ENCODE measurements around the gene FCGBP.
A peak's percentile ranks its signal among the peaks of the same experiment; 100 is the strongest.

FCGBP gene

DNA sequence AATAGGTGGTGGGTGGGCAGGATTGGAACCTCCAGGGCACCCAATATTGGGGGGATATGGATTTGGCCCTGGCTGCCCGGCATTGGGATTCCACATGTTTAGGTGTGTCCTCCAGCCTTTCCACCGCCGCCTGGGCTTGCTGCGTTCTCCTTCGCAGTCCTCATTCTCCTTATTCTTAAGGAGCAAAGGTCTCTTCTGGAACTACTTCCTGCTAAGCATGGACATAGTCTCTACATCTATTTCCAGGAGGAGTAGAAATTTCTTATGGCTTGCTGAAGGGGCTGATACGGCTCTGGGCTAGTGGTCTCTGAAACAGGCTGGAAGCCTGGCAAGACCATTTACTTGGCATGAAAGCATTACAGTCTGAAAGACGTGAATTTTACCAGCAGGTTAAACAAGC, 9.2 kb upstream of the FCGBP start:
- no peak for DNase-seq

DNA sequence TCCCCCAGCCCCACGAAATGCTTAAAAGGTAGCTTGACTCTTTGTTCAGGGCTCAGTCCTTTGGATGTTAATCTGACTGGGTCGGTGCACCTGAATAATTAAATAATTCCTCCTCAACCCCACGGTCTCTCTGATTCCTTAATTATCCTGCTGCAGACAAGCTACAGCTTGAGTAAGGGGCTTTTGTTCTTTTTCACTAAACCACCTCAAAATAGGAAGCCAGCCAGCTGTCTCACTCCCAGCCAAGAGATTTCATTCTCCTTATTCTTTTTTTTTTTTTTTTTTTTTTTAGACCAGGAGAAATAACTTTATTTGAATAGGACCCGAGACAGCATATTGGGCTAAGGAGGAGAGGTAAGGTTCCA, 7.9 kb upstream of the FCGBP start:
- DNase-seq = no peak

DNA sequence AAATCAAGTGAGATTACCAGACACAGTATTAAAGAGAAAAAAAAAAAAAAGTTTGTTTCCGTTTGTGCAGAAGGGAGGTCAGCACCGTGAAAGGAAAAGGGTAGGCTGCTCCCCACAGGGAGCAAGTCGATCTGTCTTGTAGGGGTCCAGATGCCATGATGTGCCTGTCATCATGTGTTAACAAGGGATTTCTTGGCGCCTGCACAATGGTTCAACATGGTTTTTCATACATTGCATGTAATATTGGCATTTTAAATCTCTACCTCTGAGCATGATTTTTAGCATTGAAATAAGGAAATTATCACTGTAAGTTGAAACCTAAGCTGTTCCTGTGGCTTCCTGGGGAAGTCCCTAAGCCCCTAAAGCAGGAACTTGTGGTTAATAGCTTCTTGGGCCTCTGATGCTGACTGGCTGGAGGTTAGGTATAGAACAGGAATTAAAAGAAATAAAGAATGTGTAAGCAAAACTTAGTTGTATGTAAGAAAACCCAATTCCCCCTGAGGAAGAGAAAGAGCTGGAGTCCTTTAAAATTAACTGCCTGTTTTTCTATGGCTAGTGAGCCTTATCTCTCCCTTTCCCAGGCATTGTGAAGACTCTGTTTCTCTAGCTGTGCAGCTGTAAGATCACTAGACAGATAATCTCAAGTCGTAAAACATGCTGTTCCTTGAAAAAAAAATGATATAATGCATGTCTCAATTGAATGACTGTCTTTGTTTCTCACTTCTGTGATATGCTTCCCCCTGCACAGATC, 7.4 kb upstream of the FCGBP start:
- DNase-seq = peak; percentile 49

DNA sequence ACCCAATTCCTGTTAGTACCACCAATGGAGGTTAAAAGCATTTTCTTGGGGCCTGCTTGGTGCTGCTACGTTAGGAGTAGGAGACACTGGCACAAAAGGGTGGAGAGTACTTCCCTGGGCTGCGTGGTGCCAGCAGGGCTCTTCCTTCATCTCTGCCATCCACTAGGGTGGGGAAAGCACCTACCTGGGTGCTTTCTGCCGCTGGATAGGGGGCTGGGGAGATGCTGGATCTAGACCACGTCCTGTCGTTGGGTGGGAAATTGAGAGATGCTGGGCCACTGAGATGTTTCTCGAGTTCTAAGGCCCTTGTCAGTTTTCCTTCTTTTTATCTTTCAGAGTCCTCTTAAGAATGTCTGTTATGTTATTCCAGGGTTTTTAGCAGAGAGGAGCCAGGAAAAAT, 6.7 kb upstream of the FCGBP start:
- DNase-seq = no peak

DNA sequence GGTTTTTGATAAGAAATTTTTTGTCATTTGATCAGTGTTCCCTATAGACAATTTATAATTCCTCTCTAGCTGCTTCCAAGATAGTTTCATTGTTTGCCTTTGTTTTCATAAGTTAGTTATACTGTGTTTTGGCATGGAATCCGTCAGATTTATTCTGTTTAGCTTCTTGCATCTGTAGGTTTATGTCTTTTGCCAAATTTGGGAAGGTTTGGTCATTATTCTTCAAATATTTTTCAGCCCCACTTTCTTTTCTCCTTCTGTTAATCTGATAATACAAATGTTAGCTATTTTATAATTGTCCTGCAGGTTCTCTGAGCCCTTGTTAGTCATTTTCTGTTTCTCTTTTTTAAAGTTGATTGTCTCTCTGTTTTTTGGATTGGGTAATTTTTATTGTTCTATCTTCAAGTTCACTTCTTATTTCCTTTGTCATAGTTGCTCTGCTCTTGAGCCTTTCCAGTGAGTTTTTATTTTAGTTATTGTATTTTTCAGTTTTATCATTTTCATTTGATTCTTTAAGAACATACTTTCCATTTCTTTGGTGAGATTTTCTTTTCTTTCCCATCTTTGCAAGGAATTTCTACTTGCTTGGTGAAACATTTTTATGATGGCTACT, 5.9 kb upstream of the FCGBP start:
- no peak for DNase-seq

DNA sequence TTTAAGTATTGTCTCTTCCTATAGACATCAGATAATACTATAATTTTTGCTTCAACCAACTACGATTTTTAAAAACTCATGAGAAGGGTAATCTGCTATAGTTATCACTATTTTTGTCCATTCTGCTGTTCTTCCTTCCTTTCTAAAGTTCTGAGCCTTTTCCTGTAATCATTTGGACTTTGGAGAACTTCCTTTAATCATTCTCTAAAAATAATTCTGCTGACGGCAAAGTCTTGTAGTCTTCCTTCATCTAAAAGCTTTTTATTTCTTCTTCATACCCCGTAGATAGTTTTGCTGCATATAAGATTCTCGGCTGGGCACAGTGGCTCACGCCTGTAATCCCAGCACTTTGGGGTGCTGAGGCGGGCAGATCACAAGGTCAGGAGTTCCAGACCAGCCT, 5.1 kb upstream of the FCGBP start:
- DNase-seq = no peak

DNA sequence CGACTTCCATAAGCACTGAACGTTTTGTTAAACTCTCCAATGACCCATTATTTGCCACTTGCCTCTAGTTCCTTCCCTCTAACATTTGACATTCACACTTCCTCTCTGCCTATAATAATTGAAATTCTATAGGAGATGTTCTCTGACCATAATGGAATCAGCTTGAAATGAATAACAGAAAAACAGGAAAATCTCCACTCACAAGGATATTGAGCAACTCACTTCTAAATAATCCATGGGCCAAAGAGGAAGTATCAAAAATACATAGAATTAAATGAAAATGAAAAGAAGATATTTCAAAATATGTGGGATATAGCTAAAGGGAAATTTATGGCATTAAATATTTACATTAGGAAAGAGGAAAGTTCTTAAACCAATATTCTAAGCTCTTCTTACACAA, 3.4 kb upstream of the FCGBP start:
- DNase-seq = no peak

DNA sequence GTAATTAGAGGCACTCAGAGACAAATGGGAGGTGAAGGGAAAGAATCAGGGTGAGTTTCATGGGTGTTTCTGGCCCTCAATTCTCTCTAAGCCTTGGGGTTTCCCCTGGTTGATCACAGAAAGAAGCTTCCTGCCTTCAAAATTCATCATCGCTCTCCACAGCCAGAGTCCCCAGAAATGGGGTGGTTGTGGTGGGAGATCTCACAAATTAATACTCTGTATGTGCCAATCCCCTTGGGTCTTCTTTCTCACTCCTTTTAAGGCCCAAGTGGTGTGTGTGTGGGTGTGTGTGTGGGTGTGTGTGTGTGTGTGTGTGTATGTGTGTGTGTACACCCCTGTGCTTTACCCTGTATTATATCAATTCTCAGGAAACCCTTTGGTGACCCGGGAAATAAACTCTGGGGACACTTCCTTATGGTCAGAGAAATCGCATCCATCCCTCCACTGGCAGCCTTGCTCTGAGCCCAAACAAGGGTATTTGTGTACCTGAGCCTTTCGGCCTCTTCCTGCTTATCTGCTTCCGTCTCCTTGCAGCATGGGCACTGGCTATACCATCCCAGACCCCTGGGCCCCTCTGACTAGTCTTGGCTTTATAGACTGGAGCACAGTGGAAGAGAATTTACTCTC, 2.8 kb upstream of the FCGBP start:
- peak; percentile 35 for DNase-seq

DNA sequence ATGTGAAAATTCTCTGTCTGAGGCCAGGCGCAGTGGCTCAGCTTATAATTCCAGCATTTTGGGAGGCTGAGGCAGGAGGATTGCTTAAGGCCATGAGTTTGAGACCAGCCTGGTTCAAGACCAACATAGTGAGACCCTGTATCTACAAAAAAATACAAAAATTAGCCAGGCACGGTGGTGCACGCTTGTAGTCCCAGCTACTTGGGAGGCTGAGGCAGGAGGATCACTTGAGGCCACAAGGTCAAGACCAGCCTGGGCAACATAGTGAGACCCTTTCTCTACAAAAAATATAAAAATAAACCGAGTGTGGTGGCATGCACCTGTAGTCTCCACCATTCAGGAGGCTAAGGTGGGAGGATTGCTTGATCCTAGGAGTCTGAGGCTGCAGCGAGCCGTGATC, 2.2 kb upstream of the FCGBP start:
- no peak for DNase-seq

DNA sequence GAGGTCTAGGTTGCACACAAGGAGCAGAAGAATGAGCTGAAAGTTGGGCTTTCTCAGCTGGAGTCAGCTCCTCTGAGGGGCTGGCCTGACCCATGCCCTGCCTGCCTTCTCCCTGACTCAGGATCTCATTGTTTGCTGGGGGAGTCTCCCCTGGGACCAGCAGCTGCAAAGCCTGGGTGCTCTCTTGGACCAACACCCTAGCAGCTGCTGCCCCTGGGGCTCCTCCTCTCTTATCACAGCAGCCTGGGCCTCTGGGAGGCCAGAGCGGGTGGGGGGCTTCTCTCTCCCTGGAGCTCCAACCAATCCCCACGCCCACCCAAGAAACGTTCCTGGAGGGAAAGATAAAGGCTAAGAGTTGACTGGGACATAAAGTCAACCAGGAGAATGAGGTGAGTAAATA, 1.6 kb upstream of the FCGBP start:
- no peak for DNase-seq

DNA sequence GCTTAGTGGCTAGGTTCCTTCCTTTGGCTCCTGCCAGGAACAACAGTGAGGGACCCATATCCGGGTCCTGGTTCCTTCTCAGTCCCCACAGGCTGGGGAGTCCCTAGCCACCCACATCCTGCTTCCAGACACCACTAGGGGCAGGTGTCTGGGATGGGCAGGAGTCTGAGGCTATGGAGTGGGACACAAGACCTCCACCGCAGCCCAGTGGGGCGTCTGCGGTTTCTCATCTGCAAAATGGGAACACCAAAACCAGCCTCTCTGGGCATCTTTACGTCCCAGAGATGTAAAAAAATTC, 879 bp upstream of the FCGBP start:
- DNase-seq = no peak

DNA sequence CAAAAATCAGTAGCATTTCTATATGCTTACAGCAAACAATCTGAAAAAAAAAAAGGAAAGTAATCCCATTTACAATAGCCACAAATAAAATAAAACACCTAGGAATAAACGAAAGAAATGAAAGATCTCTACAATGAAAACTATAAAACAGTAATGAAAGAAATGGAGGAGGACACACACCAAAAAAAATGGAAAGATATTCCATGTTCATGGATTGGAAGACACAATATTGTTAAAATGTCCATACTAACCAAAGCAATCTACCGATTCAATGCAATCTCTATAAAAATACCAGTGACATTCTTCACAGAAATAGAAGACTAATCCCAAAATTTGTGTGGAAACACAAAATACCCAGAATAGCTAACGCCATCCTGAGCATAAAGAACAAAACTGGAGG, 4.7 kb downstream of the FCGBP start:
- no peak for DNase-seq

DNA sequence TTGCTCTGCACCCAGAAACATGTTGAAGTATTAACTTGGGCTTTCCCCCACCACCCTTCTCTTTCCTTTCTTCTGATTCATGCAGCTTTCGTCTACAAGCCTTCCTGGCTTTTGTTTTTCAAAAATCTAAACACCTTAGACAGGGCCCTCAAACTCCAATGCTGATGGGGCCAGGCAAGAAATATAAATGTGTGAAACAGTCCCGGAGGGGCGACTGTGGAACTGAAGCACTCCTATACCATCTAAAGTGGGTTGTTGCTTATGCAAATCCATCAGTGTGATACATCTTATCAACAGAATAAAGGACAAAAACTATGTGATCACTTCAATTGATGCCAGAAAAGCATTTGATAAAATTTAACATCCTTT, 6.1 kb downstream of the FCGBP start:
- DNase-seq = no peak

DNA sequence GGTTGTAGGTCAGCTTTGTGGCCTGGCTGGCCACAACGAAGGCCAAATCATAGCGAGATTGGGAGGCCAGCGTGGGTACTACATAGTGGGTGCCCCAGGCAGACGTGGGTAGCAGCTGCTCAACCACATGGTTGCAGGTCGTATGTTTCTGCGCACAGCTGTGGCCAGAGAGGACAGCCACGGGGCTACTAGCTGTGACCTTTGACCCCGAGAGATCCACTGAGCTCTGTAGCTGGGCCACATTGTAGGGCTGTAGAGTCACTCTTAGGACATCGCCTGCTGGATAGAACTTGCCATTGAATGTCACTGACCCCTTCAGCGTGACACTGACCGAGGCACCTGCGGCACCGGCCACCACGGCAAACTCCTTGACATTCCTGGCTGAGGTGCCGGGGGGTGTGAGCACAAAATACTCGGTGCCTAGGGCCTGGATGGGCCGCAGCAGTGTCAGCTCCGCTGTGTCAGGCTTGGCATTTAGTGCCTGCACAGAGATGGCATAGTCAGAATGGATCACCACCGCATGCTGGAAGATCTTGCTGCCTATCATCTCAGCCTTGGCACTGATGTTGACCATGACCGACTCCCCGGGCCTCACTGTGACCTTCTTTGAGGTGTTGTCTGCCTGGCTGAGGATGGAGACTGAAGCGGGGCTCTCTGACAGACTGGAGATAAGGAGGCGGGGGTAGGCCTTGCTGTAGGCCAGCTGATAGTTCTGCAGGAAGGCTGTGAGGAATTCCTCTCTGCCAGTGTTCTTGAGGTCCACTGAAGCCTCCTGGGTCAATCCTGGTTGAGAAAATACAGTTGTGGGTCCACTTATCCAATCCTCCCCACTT, 6.7 kb downstream of the FCGBP start:
- no peak for DNase-seq

DNA sequence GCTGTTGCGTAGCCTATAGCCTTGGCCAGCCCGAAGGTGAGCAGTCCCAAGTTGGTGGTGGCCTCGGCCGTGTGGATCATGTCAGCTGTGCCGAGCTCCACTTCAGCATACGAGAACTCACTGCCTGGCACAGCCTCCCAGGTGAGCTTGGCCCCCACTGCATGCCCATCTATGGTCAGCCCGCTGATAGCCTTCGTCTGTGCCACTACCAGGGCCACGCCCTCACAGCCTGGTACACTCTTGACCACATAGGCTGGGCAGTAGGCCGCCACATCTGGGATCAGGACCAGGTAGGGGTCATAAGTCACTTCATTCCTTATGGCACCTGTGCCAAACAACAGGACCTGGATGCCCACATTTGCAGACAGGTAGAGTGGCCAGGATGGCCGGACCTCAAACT, 7.4 kb downstream of the FCGBP start:
- DNase-seq = no peak

DNA sequence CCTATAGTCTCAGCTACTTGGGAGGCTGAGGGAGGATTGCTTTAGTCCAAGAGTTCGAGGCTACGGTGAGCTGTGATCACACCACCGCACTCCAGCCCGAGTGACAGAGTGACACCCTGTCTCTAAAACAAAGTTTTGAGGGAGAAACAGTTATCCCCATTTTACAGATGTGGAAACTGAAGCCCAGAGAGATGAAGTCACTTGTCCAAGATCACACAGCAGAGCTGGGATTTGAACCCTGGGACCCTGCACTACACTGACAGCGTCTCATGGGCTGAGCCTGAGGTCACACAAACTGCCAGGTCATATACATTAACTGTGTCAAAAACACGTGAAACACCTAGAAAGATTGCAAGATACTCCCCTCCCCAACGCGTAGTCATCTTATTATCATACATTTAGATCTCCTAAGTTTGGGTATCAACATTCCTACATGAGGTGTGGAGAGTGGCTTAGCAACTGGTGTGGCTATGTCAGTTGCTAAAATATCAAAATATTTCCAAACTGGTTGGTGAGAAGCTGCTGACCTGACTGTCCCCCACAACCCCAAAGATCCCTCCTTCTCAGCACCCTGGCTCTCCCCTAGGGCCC, 8.2 kb downstream of the FCGBP start:
- DNase-seq = no peak

DNA sequence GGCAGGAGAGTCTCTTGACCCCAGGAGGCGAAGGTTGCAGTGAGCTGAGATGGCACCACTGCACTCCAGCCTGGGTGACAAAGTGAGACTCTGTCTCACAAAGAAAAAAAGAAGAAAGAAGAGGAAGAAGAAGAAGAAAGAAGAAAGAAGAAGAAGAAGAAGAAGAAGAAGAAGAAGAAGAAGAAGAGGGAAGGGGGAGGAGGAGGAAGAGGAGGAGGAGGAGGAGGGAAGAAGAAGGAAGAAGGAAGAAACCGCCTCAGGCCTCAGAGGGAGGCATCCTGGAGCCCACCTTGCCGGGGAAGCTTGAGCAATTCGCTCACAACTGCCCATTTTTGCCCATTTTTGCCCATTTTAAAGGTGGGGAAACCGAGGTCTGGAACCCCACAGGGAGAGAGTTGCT, 9.5 kb downstream of the FCGBP start:
- DNase-seq = no peak

DNA sequence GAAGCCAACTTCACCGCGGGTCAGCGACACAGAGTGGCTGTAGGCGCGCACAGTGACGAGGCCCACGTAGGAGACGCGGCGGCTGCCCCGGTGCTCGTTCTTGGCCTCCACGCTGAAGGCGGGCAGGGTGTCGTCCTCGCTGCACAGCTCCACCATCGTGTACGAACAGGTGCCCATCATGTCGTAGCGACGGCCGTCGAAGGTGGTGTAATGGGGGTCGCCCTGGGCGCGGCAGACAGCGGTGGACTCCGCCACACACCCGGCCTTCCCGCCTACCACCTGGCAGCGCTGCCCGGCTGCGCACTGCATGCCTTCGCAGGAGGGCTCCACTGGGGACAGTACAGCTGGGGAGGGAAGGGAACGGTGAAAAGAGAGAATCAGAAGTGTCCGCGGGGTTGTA, 10.0 kb downstream of the FCGBP start:
- no peak for DNase-seq

DNA sequence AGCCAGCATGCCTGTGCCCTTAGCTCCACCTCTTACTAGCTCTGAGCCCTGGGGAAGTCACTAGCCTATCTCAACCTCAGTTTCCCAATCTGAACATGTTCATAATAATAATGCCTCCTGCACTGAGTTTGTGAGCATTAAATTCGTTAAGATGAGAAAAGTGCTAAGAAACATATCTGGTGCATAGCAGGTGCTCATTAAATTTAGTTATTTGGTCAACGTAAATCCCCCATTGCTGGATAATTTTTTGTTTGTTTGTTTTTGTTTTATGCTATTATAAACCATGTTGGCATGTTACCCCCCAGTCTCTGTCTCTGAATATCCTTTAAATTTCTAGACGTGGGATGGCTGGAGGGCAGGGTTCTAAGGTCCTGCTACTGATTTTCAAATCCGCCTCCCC, 10.6 kb downstream of the FCGBP start:
- no peak for DNase-seq

DNA sequence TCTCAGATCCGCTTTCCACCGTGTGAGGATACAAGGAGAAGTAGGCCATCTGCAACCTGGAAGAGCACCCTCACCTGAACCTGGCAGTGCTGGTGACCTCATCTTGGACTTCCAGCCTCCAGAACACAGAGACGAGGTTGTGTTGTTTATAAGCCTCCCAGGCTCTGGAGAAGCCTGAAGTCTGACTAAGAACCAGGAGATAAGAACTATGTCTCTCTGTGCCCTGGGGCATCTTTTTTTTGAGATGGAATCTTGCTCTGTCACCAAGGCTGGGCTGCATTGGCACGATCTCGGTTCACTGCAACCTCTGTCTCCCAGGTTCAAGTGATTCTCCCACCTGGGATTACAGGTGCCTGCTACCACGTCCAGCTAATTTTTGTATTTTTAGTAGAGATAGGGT, 14.5 kb downstream of the FCGBP start:
- DNase-seq = no peak

DNA sequence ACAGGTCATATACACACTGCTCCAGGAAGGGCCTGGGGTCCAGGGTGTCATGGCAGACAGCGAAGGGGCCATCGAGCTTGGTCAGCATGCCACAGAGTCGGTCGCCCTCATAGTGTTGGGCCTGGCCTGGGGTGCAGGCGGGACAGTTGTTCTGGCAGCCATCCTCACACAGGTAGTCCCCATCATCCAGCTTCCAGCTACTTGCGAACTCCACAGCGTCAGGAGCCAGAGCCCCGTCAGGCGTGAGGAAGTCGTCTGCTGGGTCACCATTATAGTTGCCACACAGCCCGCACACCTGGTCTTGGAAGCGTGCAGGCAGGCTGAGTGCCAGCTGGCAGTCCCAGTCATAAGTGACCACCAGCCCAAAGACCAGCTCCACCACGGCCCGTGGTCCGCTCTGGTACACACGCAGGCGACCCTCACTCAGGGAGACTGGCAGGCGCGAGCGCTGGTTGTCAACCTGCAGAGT, 16.2 kb downstream of the FCGBP start:
- DNase-seq = no peak

DNA sequence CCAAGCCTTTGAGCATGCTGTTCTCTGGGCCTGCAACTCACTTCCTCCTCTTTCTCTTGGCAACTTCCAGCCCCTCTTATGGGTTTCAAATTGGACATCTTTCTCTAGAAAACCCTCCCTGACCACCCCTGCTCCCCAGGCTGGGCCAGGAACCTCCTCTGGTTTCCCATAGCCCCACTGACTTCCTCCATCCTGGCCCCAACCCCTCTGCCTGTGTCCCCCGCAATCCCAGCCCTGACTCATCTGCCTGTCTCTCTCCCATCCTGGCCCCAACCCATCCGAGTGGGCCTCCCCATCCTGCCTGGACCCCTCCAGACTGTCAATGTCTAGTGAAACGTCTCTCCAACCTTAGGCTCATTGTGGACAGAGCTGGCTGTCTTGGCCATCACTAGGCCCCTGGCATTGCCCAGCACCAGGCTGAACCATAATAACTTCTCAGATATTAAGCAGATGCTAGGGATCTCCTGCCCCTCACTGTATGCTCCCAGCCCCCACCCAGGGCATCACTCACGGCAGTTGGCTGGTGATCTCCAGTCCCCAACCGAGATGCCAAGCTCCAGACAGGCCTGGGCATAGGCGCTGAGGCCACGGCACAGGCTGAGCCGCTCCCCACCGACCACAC, 16.8 kb downstream of the FCGBP start:
- no peak for DNase-seq

DNA sequence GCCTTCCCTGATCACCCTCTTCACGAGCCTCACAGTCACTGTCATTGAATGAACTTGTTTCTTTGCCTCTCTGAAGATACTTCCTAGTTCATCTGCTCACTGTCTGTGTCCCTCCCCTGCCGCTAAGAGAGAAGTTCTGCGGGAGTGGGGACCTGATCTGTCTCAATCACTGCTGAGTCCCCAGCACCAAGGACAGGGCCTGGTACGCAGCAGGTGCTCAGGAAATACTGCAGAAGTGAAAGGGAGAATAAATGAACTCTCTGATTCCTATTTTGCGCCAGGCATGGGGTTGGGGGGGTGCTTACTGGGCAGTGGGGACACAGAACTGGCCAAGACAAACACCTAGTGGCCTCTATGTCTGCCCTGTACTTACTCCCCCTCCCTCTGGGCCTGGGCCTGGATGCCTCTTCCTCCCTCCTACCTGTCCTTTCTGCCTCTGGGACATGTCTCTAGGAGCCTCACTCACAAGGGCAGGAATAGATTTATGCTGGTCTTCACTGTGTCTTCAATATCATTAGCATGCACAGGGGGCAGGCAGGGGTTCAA, 17.5 kb downstream of the FCGBP start:
- DNase-seq = no peak
